T-cell (primary cell): ENCODE measurements around the gene AP3M1. TPM values are rescaled to one million over a fixed set of nuclear protein-coding genes. Genes with fewer than 3 reads are reported as not detected.
A peak's percentile ranks its signal among the peaks of the same experiment; 100 is the strongest.

ENCODE experiments used
- ATAC-seq, 4 experiments: fragments of 200-7000 bp in 3 of 4; fragments of 150-1000 bp in 1 of 4; cut with Tn5 transposase; replicated peaks in 1 of 4; 1 replicate in 3 of 4; 2 replicates in 1 of 4; pipeline ENCODE4 v1.10.0; 2021; ENCODE audit warnings: moderate library complexity in 3 of 4, mild to moderate bottlenecking in 2 of 4, moderate number of reproducible peaks in 1 of 4
- CTCF ChIA-PET, 2 donors: fragments of 300-600 bp; sonication (Branson Sonifier 250); formaldehyde crosslinking; loops; one replicate each; lab custom pipeline; 2022; ENCODE audit warnings: antibody characterized with exemption in 2 of 2; lab: Charles Lee
- POLR2A ChIA-PET, 2 donors: fragments of 300-600 bp; sonication (Branson Sonifier 250); formaldehyde crosslinking; loops; one replicate each; lab custom pipeline; 2022; ENCODE audit warnings: antibody characterized with exemption in 2 of 2; lab: Charles Lee
- DNase-seq, 35 experiments: peaks; one replicate each; pipeline versions ENCODE4 v3.0.0 to v3.0.0-alpha.2; 2013 to 2023
- H3K27ac ChIP-seq: one replicate; pipeline ENCODE4 v1.5.1; 2013; ENCODE audit warnings: low read length
- H3K27me3 ChIP-seq, 2 experiments: replicated peaks in 1 of 2; 1 replicate in 1 of 2; 2 replicates in 1 of 2; pipeline versions ENCODE4 v1.6.1 to v1.7.0; 2013; ENCODE audit warnings: low read length in 1 of 2, mixed read lengths in 1 of 2; ENCODE audit not compliant: control insufficient read depth in 2 of 2, insufficient read depth in 2 of 2; ENCODE audit errors: extremely low read depth in 1 of 2
- H3K36me3 ChIP-seq, 2 donors: 1 replicate in 1 of 2; 2 replicates in 1 of 2; pipeline versions ENCODE4 v1.6.1 to v1.7.0; 2013; ENCODE audit warnings: low read length in 1 of 2; ENCODE audit not compliant: control insufficient read depth in 2 of 2, insufficient read depth in 1 of 2; ENCODE audit errors: extremely low read depth in 1 of 2
- H3K4me1 ChIP-seq, 2 experiments: 1 replicate in 1 of 2; 2 replicates in 1 of 2; pipeline versions ENCODE4 v1.6.1 to v1.7.0; 2013; ENCODE audit warnings: low read length in 2 of 2, mixed read lengths in 1 of 2; ENCODE audit not compliant: insufficient read depth in 2 of 2, control insufficient read depth in 1 of 2; ENCODE audit errors: extremely low read depth in 1 of 2
- H3K4me3 ChIP-seq, 2 donors: 1 replicate in 1 of 2; 2 replicates in 1 of 2; pipeline versions ENCODE4 v1.5.1 to v1.7.0; 2013; ENCODE audit warnings: mild to moderate bottlenecking in 2 of 2, low read length in 1 of 2, moderate library complexity in 1 of 2; ENCODE audit not compliant: control insufficient read depth in 1 of 2; ENCODE audit errors: extremely low read depth in 1 of 2
- H3K9me3 ChIP-seq: 2 replicates; pipeline ENCODE4 v1.7.0; 2013
- H3K27ac Mint-ChIP-seq, 2 donors: one replicate each; pipeline ENCODE4 v1.8.0; 2020 to 2021; ENCODE audit warnings: mild to moderate bottlenecking in 2 of 2, mixed read lengths in 2 of 2
- H3K27me3 Mint-ChIP-seq, 2 donors: one replicate each; pipeline ENCODE4 v1.8.0; 2021 to 2022; ENCODE audit warnings: mixed read lengths in 2 of 2
- H3K36me3 Mint-ChIP-seq: one replicate; pipeline ENCODE4 v1.8.0; 2021; ENCODE audit warnings: mixed read lengths
- H3K4me1 Mint-ChIP-seq, 3 donors: one replicate each; pipeline ENCODE4 v1.8.0; 2020 to 2022; ENCODE audit warnings: mixed read lengths in 3 of 3, mild to moderate bottlenecking in 1 of 3
- H3K4me3 Mint-ChIP-seq, 3 donors: one replicate each; pipeline ENCODE4 v1.8.0; 2020 to 2022; ENCODE audit warnings: mild to moderate bottlenecking in 3 of 3, mixed read lengths in 3 of 3, moderate library complexity in 3 of 3
- H3K9me3 Mint-ChIP-seq, 3 donors: one replicate each; pipeline ENCODE4 v1.8.0; 2020 to 2022; ENCODE audit warnings: mixed read lengths in 3 of 3
- WGBS: methylation state at CpG from one replicate; pipeline ENCODE4 v1.1.5; 2013; ENCODE audit warnings: missing lambda C conversion rate; ENCODE audit not compliant: insufficient coverage; 5-methylcytosine and 5-hydroxymethylcytosine counted together
- total RNA-seq, 35 experiments: library from RNA in 6 of 35; stranded (reverse) in 6 of 35; fragments of 120-200 nt in 1 of 35; gene quantifications; one replicate each; pipeline versions ENCODE4 v1.2.1 to v1.2.4 and lab custom pipeline; 2013 to 2026

The AP3M1 gene, protein sequence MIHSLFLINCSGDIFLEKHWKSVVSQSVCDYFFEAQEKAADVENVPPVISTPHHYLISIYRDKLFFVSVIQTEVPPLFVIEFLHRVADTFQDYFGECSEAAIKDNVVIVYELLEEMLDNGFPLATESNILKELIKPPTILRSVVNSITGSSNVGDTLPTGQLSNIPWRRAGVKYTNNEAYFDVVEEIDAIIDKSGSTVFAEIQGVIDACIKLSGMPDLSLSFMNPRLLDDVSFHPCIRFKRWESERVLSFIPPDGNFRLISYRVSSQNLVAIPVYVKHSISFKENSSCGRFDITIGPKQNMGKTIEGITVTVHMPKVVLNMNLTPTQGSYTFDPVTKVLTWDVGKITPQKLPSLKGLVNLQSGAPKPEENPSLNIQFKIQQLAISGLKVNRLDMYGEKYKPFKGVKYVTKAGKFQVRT
- 10 to 100 TPM; 25.8 to 37.1 (median 33.9) TPM for total RNA-seq
- 33.4 TPM for total RNA-seq (2013)
- 31.2 to 118 (median 60.8) reads per million in 29 experiments for total RNA-seq (lab: John Stamatoyannopoulos, UW)

DNA sequence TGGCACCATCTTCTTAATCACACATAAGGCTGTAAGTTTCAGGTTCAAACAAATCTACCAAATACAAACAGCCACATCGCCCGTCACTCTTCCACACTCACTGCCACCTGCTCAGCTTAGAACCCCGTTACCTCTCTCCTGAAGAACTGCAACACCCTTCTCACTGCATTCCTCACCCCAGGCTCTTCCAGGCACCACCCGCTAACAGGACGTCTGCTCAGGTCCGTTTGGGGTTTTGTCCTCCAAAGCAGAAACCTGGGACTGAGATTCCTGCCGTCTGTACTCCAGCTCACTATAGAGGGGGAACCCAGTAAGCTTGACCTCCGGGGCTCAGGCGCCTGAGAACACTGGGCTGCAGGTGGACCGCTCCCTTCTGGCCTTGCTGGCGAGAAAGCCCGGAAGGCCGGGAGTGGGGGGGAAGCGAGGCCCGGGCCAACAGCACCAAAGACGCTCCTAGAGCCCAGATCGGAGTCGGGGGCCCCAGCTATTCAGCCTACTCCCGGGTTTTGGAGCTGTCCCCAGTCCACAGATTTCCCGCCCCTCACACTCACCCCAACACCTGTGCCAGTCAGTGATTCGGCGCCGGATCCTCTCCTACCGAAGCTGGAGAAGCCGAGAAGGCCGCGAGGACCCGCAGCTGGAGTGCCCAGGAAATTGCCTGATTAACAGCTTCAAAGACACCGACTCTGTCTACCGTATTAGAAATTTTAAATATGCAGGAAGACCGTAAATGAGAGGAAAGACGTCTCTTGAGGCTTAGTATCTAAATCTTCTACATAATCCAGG lies at the start of gene AP3M1:
Gene AP3M1, minus strand, starts transcription at position 625 of the 786 bp plus-strand sequence. CDS start 12,449 bp downstream, outside the sequence.
- H3K27ac Mint-ChIP-seq: peak within 1 kb of the TSS in 1 of 2 donors; percentile 82

DNA sequence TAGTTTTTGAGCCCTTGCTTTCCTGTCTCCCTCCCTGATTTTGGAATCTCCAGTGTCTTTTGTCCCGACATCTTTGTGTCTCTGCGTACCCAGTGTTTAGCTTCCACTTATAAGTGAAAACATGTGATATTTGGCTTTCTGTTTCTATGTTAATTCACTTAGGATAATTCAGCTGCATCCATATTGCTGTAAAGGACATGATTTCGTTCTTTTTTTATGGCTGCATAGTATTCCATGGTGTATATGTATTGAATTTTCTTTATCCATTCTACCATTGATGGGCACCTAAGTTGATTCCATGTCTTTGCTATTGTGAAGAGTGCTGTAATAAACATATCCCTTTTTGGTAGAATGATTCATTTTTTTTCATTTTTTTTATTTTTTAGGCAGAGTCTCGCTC lies 48.7 kb upstream of the AP3M1 start:
- no peak overlapping the region for H3K4me3 Mint-ChIP-seq
- peaks cover 14 to 28% (median 22%) of the 10 kb centered on the region in 3 donors for H3K4me1 Mint-ChIP-seq
- H3K27me3 Mint-ChIP-seq: no peaks in the 10 kb centered on the region
- no peak for DNase-seq
- no peak for ATAC-seq
- no peak overlapping the region for H3K4me3 ChIP-seq
- ChIA-PET CTCF (no interaction called here), POLR2A (no interaction called here)
- H3K9me3 ChIP-seq: no peaks in the 10 kb centered on the region
- peaks cover 0 to 6% of the 10 kb centered on the region in 2 donors for H3K36me3 ChIP-seq
- H3K4me1 ChIP-seq: peaks cover 0 to 5% of the 10 kb centered on the region in 2 experiments
- no peaks in the 10 kb centered on the region for H3K27me3 ChIP-seq
- no peak overlapping the region for H3K27ac ChIP-seq
- no peak overlapping the region for H3K27ac Mint-ChIP-seq
- WGBS: no CpG with 5 or more reads among the region's 4 CpGs
- H3K9me3 Mint-ChIP-seq: no peaks in the 10 kb centered on the region
- H3K36me3 Mint-ChIP-seq: peaks cover 27% of the 10 kb centered on the region

More for the DNA sequence above, at the start of gene AP3M1:
- WGBS: 0% methylated on average over 13 of the region's 32 CpGs
- H3K9me3 ChIP-seq: no peaks in the 10 kb centered on the region
- peak within 1 kb of the TSS; percentile 91 to 94 for H3K4me3 ChIP-seq
- Mint-ChIP-seq H3K4me3 (no peak within 1 kb of the TSS), H3K27me3 (no peaks in the 10 kb centered on the region), H3K4me1 (peaks cover 51 to 59% (median 58%) of the 10 kb centered on the region in 3 donors), H3K9me3 (no peaks in the 10 kb centered on the region), H3K36me3 (peaks cover 13% of the 10 kb centered on the region)
- ChIA-PET POLR2A (interaction anchor here in 1 of 2 donors (0.7 to 1.4 kb wide), 5 partner anchors 26 to 676 kb away, joined by 3 to 8 read pairs (median 3); partner anchors contain the start of gene KAT6B), CTCF (interaction anchor here (0.7 to 2.9 kb wide), 9 partner anchors 26 to 317 kb away, joined by 3 to 9 read pairs (median 4); no protein-coding TSS in a partner anchor)
- ATAC-seq (peak; percentile 66 to 73 (median 68)), DNase-seq (peak in 31 of 35 experiments; percentile 60 to 86 (median 77))
- peak within 1 kb of the TSS; percentile 88 for H3K27ac ChIP-seq
- H3K27me3 ChIP-seq: no peaks in the 10 kb centered on the region
- peaks cover 0 to 13% of the 10 kb centered on the region in 2 donors for H3K36me3 ChIP-seq
- H3K4me1 ChIP-seq: peaks cover 14 to 26% of the 10 kb centered on the region in 2 experiments

DNA sequence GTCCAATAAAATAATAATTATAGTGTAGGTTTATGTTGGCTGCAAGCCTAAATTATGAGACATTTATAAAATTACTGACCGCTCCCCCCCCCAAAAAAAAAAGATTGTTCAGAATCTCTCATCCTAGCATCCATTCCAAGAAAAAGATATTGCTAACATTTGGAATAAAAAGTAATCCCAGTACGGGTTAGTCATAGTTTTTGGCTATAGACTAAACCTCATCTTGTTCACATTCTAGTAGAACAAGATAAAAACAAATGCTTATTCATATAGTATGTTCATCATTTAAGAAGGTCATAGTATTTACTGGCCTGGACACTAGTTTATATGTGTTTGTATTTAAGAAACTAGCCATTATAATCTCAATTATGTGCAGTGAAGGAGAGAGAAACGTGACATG lies 44.4 kb upstream of the AP3M1 start:
- H3K36me3 ChIP-seq: no peaks in the 10 kb centered on the region
- peaks cover 6% of the 10 kb centered on the region for H3K36me3 Mint-ChIP-seq
- no peaks in the 10 kb centered on the region for H3K27me3 ChIP-seq
- ATAC-seq (no peak), DNase-seq (no peak)
- POLR2A ChIA-PET: no interaction called here
- peak overlapping the region in 1 of 3 donors; percentile 6 for H3K4me3 Mint-ChIP-seq
- peaks cover 13 to 15% of the 10 kb centered on the region in 2 experiments for H3K4me1 ChIP-seq
- peaks cover 44 to 63% (median 52%) of the 10 kb centered on the region in 3 donors for H3K4me1 Mint-ChIP-seq
- no peak overlapping the region for H3K27ac ChIP-seq
- no CpG with 5 or more reads among the region's 3 CpGs for WGBS
- CTCF ChIA-PET: interaction anchor here in 1 of 2 donors (0.7 kb wide), 1 partner anchor 19 kb away, joined by 4 read pairs; no protein-coding TSS in a partner anchor
- H3K27me3 Mint-ChIP-seq: no peaks in the 10 kb centered on the region
- H3K9me3 Mint-ChIP-seq: no peaks in the 10 kb centered on the region
- H3K4me3 ChIP-seq: no peak overlapping the region
- peak overlapping the region in 1 of 2 donors; percentile 67 for H3K27ac Mint-ChIP-seq
- no peaks in the 10 kb centered on the region for H3K9me3 ChIP-seq

DNA sequence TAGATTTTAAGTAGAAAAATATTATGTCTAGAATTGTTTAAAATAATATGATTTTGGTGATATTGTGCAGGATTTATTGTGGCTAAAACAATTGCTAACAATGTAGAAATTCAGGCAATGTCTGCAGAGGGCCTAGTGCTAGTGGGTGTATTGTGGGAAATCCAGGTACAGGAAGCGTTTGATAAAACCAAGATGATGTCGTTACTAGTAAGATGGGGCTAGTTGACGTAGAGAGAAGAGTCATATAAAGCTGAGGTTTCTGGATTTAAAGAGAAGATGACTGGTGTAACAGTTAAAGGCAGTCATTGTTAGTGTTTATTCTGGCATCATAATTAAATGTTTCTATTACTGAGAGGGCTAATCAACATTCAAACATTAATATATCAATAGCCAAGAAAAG lies 43.9 kb upstream of the AP3M1 start:
- 25% methylated on average over 3 of the region's 3 CpGs for WGBS
- ATAC-seq (peak; percentile 43 to 95 (median 64)), DNase-seq (peak in 11 of 35 experiments; percentile 11 to 64 (median 20))
- no peaks in the 10 kb centered on the region for H3K9me3 ChIP-seq
- peaks cover 6% of the 10 kb centered on the region for H3K36me3 Mint-ChIP-seq
- H3K4me1 Mint-ChIP-seq: peaks cover 49 to 67% (median 57%) of the 10 kb centered on the region in 3 donors
- H3K4me3 ChIP-seq: no peak overlapping the region
- peaks cover 13 to 15% of the 10 kb centered on the region in 2 experiments for H3K4me1 ChIP-seq
- POLR2A ChIA-PET: interaction anchor here in 1 of 2 donors (0.6 kb wide), 1 partner anchor 56 kb away, joined by 3 read pairs; no protein-coding TSS in a partner anchor
- H3K27me3 ChIP-seq: no peaks in the 10 kb centered on the region
- no peak overlapping the region for H3K27ac ChIP-seq
- peak overlapping the region; percentile 12 to 77 for H3K27ac Mint-ChIP-seq
- CTCF ChIA-PET: no interaction called here
- no peaks in the 10 kb centered on the region for H3K9me3 Mint-ChIP-seq
- no peaks in the 10 kb centered on the region for H3K27me3 Mint-ChIP-seq
- no peaks in the 10 kb centered on the region for H3K36me3 ChIP-seq
- peak overlapping the region in 2 of 3 donors; percentile 6 to 13 for H3K4me3 Mint-ChIP-seq

DNA sequence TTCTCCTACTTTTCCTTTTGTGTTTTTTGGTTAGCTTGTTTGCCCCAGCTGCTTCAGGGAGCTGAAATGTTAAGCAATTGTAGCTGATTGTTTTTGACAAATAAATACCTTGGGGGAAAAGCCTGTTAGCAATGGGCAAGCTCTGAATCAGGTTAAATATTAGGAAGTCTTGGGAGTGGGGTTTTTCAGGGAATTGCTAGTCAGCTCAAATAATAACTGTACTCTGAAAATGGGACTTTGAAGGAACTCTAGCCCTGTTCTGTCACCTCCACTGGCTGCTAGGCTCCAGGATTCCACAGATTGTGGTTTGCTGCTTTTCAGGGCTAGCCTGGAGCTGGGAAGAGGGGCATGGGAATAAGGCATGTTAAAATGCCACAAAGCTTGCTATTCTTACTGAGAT lies 39.9 kb upstream of the AP3M1 start:
- Mint-ChIP-seq H3K9me3 (no peaks in the 10 kb centered on the region), H3K36me3 (peaks cover 3% of the 10 kb centered on the region), H3K27me3 (no peaks in the 10 kb centered on the region), H3K27ac (peak overlapping the region; percentile 98 to 99), H3K4me3 (peak overlapping the region; percentile 52 to 74 (median 55)), H3K4me1 (peaks cover 56 to 74% (median 64%) of the 10 kb centered on the region in 3 donors)
- ATAC-seq (peak in 1 of 4 experiments; percentile 31), DNase-seq (no peak)
- Histone ChIP-seq H3K9me3 (no peaks in the 10 kb centered on the region), H3K36me3 (no peaks in the 10 kb centered on the region), H3K4me3 (no peak overlapping the region), H3K4me1 (peaks cover 13 to 16% of the 10 kb centered on the region in 2 experiments), H3K27ac (peak overlapping the region; percentile 69), H3K27me3 (no peaks in the 10 kb centered on the region)
- POLR2A ChIA-PET: interaction anchor here (0.6 to 2.6 kb wide), 8 partner anchors 12 to 447 kb away, joined by 3 to 11 read pairs (median 4); partner anchors contain the start of genes ADK (in 1 of the 2) and AP3M1 (in 1 of the 2)
- CTCF ChIA-PET: interaction anchor here (0.6 to 1.6 kb wide), 8 partner anchors 13 to 668 kb away, joined by 3 to 7 read pairs (median 4); no protein-coding TSS in a partner anchor
